Neural crest cell (in vitro differentiated cells): ENCODE data around the gene CLCN2. TPM values are rescaled to one million over a fixed set of nuclear protein-coding genes. Genes with fewer than 3 reads are reported as not detected.
A peak's percentile ranks its signal among the peaks of the same experiment; 100 is the strongest.

Source experiments
- DNase-seq: peaks from one replicate; pipeline ENCODE4 v3.0.0; 2021; ENCODE audit warnings: low read depth, mixed read lengths, low spot score
- H3K27ac Mint-ChIP-seq: one replicate; pipeline ENCODE4 v1.8.0; 2021; ENCODE audit warnings: mild to moderate bottlenecking, mixed read lengths; ENCODE audit not compliant: unreplicated experiment
- H3K27me3 Mint-ChIP-seq: 2 replicates; pipeline ENCODE4 v1.8.0; 2021; ENCODE audit warnings: low read depth, mild to moderate bottlenecking, mixed read lengths
- H3K36me3 Mint-ChIP-seq: 2 replicates; pipeline ENCODE4 v1.8.0; 2021; ENCODE audit warnings: low read depth, mild to moderate bottlenecking, mixed read lengths
- H3K4me1 Mint-ChIP-seq: 2 replicates; pipeline ENCODE4 v1.8.0; 2021; ENCODE audit warnings: mixed read lengths
- H3K4me3 Mint-ChIP-seq: one replicate; pipeline ENCODE4 v1.8.0; 2021; ENCODE audit warnings: mild to moderate bottlenecking, mixed read lengths
- H3K9me3 Mint-ChIP-seq: 2 replicates; pipeline ENCODE4 v1.8.0; 2021; ENCODE audit warnings: mixed read lengths
- CTCF ChIP-seq: fragments of 200-600 bp; sonication (generic); conservative IDR thresholded peaks from 2 replicates; pipeline ENCODE4 v1.5.0; 2021; ENCODE audit warnings: antibody characterized with exemption, mild to moderate bottlenecking
- total RNA-seq: library from RNA; stranded (reverse); gene quantifications from 2 replicates; pipeline ENCODE4 v1.2.1, GENCODE V29; 2021

Gene CLCN2
- total RNA-seq, 1 donor from 2014 or later, result 23.6 TPM

GRCh38 chr3:184368116-184368515 is 6.7 kb upstream of the CLCN2 start:
- Mint-ChIP-seq H3K27me3 (peaks cover 15% of the 10 kb centered on the region), H3K36me3 (peaks cover 26% of the 10 kb centered on the region), H3K4me3 (no peak overlapping the region), H3K9me3 (no peaks in the 10 kb centered on the region), H3K4me1 (peaks cover 25% of the 10 kb centered on the region), H3K27ac (no peak overlapping the region)
- no peak for TF ChIP-seq CTCF
- no peak for DNase-seq

- Mint-ChIP-seq H3K9me3 (no peaks in the 10 kb centered on the region), H3K4me3 (peak overlapping the region; percentile 56), H3K27me3 (peaks cover 8% of the 10 kb centered on the region), H3K36me3 (peaks cover 26% of the 10 kb centered on the region), H3K4me1 (peaks cover 26% of the 10 kb centered on the region), H3K27ac (no peak overlapping the region)
- no peak for DNase-seq
- TF ChIP-seq CTCF, result no peak
These were observed 5.3 kb upstream of the CLCN2 start for GRCh38 chr3:184366619-184367289.

- Mint-ChIP-seq H3K36me3 (peaks cover 12% of the 10 kb centered on the region), H3K4me1 (peaks cover 41% of the 10 kb centered on the region), H3K9me3 (no peaks in the 10 kb centered on the region), H3K4me3 (peak overlapping the region; percentile 99), H3K27ac (peak overlapping the region; percentile 99), H3K27me3 (peaks cover 2% of the 10 kb centered on the region)
- peak; percentile 62 for TF ChIP-seq CTCF
- peak; percentile 91 for DNase-seq
These were observed 1.5 kb upstream of the CLCN2 start for GRCh38 chr3:184362668-184363546.

GRCh38 chr3:184361932-184362667 is 695 bp upstream of the CLCN2 start:
- Mint-ChIP-seq H3K4me1 (peaks cover 41% of the 10 kb centered on the region), H3K27me3 (peaks cover 2% of the 10 kb centered on the region), H3K9me3 (no peaks in the 10 kb centered on the region), H3K27ac (peak overlapping the region; percentile 97), H3K36me3 (peaks cover 10% of the 10 kb centered on the region), H3K4me3 (peak overlapping the region; percentile 99)
- DNase-seq, result peak; percentile 36
- TF ChIP-seq CTCF, result no peak

- Mint-ChIP-seq H3K36me3 (peaks cover 4% of the 10 kb centered on the region), H3K9me3 (no peaks in the 10 kb centered on the region), H3K4me3 (peak overlapping the region; percentile 92), H3K4me1 (peaks cover 35% of the 10 kb centered on the region), H3K27ac (no peak overlapping the region), H3K27me3 (peaks cover 2% of the 10 kb centered on the region)
- no peak for TF ChIP-seq CTCF
- no peak for DNase-seq
These were observed 375 bp downstream of the CLCN2 start for GRCh38 chr3:184360929-184361531.
